H7 (cell line): ENCODE data around the gene MEPCE. TPM values are rescaled to one million over a fixed set of nuclear protein-coding genes. Genes with fewer than 3 reads are reported as not detected.
"Not testable (repeated sequence)": the region's sequence is repeated elsewhere in the genome, so short reads cannot be mapped to it uniquely, and the experiment has no call there.

Experiments used
- DNase-seq: peaks from one replicate; pipeline ENCODE4 v3.0.0; 2012
- H3K27me3 ChIP-seq: 2 replicates; pipeline ENCODE4 v1.6.0; 2011; ENCODE audit warnings: mild to moderate bottlenecking, low read length; ENCODE audit not compliant: control insufficient read depth, insufficient read depth
- H3K36me3 ChIP-seq: replicated peaks from 2 replicates; pipeline ENCODE4 v1.5.1; 2011; ENCODE audit warnings: low read length; ENCODE audit not compliant: control insufficient read depth, insufficient read depth
- H3K4me3 ChIP-seq: 2 replicates; pipeline ENCODE4 v1.5.1; 2011; ENCODE audit warnings: low read depth, mild to moderate bottlenecking, control low read depth, low read length, moderate library complexity; ENCODE audit not compliant: insufficient read depth
- total RNA-seq: library from RNA; depleted of rRNA; stranded (reverse); fragments of >200 nt; shearing (Covaris generic); gene quantifications from 2 replicates; pipeline ENCODE4 v1.2.3, GENCODE V29; 2014; rRNA removed

MEPCE gene
- total RNA-seq = 47.1 and 50.5 TPM in 2 replicates

- peak within 1 kb of the TSS; percentile 89 for H3K4me3 ChIP-seq
- DNase-seq = peak; percentile 99
- H3K36me3 ChIP-seq = peaks cover 24% of the 10 kb centered on the region
- peaks cover 5% of the 10 kb centered on the region for H3K27me3 ChIP-seq
Measured at GRCh38 chr7:100429637-100430492, at the start of gene MEPCE. TSS of gene MEPCE (plus strand) at chr7:100429831. CDS start at chr7:100430019, 188 bp downstream.

GRCh38 chr7:100380196-100380595 is 49.4 kb upstream of the MEPCE start:
- Histone ChIP-seq H3K36me3 (no peaks in the 10 kb centered on the region; the same call in 1 of the 2 replicates), H3K27me3 (no peaks in the 10 kb centered on the region), H3K4me3 (no peak overlapping the region)
- no peak for DNase-seq

- not testable (repeated sequence) for DNase-seq, H3K27me3 ChIP-seq, H3K36me3 ChIP-seq
- peak overlapping the region; percentile 14; the same call in 1 of the 2 replicates for H3K4me3 ChIP-seq
Measured at GRCh38 chr7:100381531-100382233, 47.9 kb upstream of the MEPCE start.

- not testable (repeated sequence) for H3K27me3 ChIP-seq, H3K4me3 ChIP-seq, DNase-seq, H3K36me3 ChIP-seq
Measured at GRCh38 chr7:100382234-100382853, 47.3 kb upstream of the MEPCE start.

GRCh38 chr7:100384628-100385294 is 44.9 kb upstream of the MEPCE start:
- DNase-seq = no peak
- Histone ChIP-seq H3K36me3 (no peaks in the 10 kb centered on the region; the same call in 1 of the 2 replicates), H3K27me3 (no peaks in the 10 kb centered on the region), H3K4me3 (no peak overlapping the region)

GRCh38 chr7:100386940-100387339 is 42.7 kb upstream of the MEPCE start:
- Histone ChIP-seq H3K36me3 (no peaks in the 10 kb centered on the region; the same call in 1 of the 2 replicates), H3K4me3 (no peak overlapping the region), H3K27me3 (no peaks in the 10 kb centered on the region)
- DNase-seq = no peak

- Histone ChIP-seq H3K27me3 (no peaks in the 10 kb centered on the region), H3K4me3 (no peak overlapping the region), H3K36me3 (no peaks in the 10 kb centered on the region; the same call in 1 of the 2 replicates)
- no peak for DNase-seq
Measured at GRCh38 chr7:100387695-100388094, 41.9 kb upstream of the MEPCE start.

- Histone ChIP-seq H3K27me3 (no peaks in the 10 kb centered on the region; the same call in 1 of the 2 replicates), H3K4me3 (no peak overlapping the region), H3K36me3 (no peaks in the 10 kb centered on the region)
- no peak for DNase-seq
Measured at GRCh38 chr7:100389437-100390088, 40.1 kb upstream of the MEPCE start.

GRCh38 chr7:100390286-100391009 is 39.2 kb upstream of the MEPCE start:
- DNase-seq = no peak
- H3K27me3 ChIP-seq = no peaks in the 10 kb centered on the region; the same call in 1 of the 2 replicates
- no peak overlapping the region for H3K4me3 ChIP-seq
- no peaks in the 10 kb centered on the region for H3K36me3 ChIP-seq

GRCh38 chr7:100393233-100393905 is 36.3 kb upstream of the MEPCE start:
- Histone ChIP-seq H3K36me3 (no peaks in the 10 kb centered on the region), H3K27me3 (no peaks in the 10 kb centered on the region; the same call in 1 of the 2 replicates), H3K4me3 (no peak overlapping the region)
- no peak for DNase-seq

GRCh38 chr7:100394077-100394476 is 35.6 kb upstream of the MEPCE start:
- no peak overlapping the region for H3K4me3 ChIP-seq
- H3K36me3 ChIP-seq = no peaks in the 10 kb centered on the region
- no peak for DNase-seq

GRCh38 chr7:100396421-100396982 is 33.1 kb upstream of the MEPCE start:
- H3K36me3 ChIP-seq = no peaks in the 10 kb centered on the region
- H3K27me3 ChIP-seq = no peaks in the 10 kb centered on the region; the same call in 1 of the 2 replicates
- H3K4me3 ChIP-seq = no peak overlapping the region
- DNase-seq = no peak

More at GRCh38 chr7:100394077-100394476, 35.6 kb upstream of the MEPCE start:
- H3K27me3 ChIP-seq = no peaks in the 10 kb centered on the region; the same call in 1 of the 2 replicates
